Measurements from ENCODE around the gene ATP8B2.

DNA sequence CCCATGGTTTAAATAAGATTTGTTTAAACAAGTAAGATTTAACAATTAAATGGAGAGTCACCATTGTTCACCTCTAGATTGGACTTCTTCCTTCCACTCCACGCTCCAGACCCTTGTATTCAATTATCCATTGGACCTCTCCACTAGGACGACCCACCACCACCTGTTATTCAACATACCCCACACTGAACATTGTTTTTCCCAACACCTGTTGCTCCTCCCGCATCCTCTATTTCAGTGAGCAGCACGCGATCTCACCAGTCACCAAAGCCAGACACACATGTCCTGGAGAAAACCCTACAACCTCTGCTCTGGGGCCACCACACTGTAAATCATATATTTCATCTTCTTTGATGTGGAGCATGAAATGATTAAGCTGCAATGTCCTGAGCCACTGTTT lies 28.6 kb downstream of the ATP8B2 start:
- TF ChIP-seq, protein P1, sequence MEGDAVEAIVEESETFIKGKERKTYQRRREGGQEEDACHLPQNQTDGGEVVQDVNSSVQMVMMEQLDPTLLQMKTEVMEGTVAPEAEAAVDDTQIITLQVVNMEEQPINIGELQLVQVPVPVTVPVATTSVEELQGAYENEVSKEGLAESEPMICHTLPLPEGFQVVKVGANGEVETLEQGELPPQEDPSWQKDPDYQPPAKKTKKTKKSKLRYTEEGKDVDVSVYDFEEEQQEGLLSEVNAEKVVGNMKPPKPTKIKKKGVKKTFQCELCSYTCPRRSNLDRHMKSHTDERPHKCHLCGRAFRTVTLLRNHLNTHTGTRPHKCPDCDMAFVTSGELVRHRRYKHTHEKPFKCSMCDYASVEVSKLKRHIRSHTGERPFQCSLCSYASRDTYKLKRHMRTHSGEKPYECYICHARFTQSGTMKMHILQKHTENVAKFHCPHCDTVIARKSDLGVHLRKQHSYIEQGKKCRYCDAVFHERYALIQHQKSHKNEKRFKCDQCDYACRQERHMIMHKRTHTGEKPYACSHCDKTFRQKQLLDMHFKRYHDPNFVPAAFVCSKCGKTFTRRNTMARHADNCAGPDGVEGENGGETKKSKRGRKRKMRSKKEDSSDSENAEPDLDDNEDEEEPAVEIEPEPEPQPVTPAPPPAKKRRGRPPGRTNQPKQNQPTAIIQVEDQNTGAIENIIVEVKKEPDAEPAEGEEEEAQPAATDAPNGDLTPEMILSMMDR (tag by site-specific recombination; IDR thresholded peaks at IDR 0.05) = no peak
- TF ChIP-seq, protein P2, sequence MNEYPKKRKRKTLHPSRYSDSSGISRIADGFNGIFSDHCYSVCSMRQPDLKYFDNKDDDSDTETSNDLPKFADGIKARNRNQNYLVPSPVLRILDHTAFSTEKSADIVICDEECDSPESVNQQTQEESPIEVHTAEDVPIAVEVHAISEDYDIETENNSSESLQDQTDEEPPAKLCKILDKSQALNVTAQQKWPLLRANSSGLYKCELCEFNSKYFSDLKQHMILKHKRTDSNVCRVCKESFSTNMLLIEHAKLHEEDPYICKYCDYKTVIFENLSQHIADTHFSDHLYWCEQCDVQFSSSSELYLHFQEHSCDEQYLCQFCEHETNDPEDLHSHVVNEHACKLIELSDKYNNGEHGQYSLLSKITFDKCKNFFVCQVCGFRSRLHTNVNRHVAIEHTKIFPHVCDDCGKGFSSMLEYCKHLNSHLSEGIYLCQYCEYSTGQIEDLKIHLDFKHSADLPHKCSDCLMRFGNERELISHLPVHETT (tag by site-specific recombination; IDR thresholded peaks at IDR 0.05) = no peak
- TF ChIP-seq HOXA7 (CRISPR knock-in tag; IDR thresholded peaks at IDR 0.05; ENCODE audit: borderline replicate concordance) (no peak), BCL11A (tag by site-specific recombination; IDR thresholded peaks at IDR 0.05; ENCODE audit: low read depth) (no peak), ZNF133 (tag by site-specific recombination; IDR thresholded peaks at IDR 0.05) (no peak)

All from HEK293 (cell line).